Stimulated activated CD8-positive, alpha-beta memory T cell treated with anti-CD3 and anti-CD28 coated beads, Interleukin-4, amount 100 ng/mL, for 4 hours (primary cell): ENCODE data around the gene OGDHL.
"Not testable (repeated sequence)": the region's sequence is repeated elsewhere in the genome, so short reads cannot be mapped to it uniquely, and the experiment has no call there.

Source experiments
- DNase-seq, 2 donors: peaks; one replicate each; pipeline ENCODE4 v3.0.0-alpha.2; 2020; ENCODE audit warnings: low read depth in 2 of 2, low spot score in 1 of 2

OGDHL gene

DNA sequence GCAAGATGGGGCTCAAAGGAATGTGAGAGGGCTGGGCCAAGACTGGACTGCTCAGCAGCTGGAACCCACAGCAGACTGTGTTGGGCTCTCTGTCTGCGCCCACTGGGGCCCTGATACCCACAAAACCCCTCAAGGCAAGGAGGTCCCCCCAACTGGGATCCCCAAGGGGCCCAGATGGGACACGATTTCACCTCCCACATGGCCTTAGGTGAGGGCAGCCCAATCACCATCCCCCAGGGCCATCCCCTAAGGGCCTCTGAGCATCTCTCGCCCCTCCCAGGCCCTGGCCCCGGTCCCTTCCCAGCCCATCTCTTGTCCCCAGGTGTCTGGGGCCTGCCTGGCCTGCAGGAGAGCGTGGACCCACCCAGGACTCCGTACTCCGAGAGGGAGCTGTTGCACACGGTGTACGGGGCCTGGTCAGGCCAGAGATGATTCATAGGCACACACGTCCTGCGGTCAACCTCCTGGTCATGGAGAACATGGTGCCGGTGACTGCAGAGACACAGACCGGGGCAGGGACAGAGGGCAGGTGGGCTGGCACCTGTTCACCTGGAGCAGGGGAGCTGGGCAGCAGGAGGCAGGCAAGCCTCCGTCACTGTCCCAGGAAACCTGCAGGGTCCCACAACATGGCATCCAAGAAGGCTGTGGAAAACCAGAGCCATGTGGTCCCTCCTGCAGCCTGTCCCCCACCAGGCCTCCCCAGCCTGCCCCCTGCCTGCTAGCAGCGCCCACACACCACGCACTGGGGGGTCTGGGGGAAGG lies 21.6 kb downstream of the OGDHL start:
- no peak for DNase-seq

GRCh38 chr10:49739426-49739825 lies 22.7 kb downstream of the OGDHL start:
- no peak for DNase-seq

- no peak for DNase-seq
Observed at GRCh38 chr10:49738616-49739360, 23.3 kb downstream of the OGDHL start.

GRCh38 chr10:49737474-49738201 lies 24.5 kb downstream of the OGDHL start:
- DNase-seq, result no peak

DNA sequence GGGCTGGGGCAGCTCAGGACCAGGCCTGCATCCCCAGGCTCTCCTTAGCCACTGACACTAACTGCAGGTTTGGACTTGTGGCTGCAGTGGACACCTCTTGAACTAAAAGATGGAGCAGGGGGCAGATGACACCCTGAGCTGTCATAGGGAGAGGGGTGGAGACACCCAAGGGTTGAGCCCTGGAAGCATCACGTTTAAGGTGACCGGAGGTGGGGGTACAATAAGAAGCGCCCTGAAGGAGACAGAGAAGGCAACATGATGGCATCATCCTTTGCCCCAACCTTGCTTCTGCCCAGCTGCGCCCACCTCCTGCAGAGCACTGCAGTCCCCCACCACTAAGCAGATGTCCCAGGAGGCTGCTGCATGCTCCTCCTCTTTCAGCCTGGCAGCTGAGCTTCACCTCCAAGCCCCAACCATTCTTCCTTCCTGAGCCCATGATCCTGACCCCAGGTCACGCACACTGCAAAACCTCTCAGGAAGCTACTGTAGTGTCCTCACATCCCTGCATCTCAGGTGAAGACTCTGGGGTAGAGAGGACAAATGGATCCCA lies 25.5 kb downstream of the OGDHL start:
- DNase-seq, result no peak

DNA sequence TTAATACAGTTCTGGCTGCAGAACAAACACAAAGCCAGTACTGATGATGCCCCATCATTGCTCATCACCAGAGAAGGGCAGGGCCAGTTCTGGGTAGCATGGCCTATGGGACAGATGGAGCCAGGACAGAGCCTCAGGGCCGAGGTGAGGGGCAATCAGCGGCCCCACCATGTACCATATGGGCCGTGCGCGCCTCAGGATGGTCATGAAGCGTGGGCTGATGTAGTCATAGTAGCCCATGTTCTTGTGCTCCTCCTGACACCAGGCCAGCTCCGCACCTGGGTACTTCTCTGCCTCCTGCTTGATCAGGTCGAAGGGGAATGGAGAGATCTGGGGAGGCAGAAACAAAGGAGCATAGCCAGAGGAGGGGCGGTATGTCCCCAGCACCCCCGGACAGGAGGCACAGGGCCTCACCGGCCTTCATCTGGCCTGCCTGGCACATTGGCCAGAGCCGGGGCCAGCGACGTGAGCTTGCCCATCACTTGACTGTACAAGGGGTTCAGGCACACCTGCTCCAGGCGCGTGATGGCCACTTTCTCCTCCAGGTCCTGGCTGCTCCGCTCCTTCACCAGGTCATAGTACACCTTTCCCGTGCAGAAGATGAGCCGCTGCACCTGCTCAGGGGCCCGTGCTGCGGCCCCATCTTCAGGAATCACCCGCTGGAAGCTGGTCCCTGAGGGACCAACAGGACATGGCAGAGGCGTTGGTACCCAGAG lies 26.1 kb downstream of the OGDHL start:
- DNase-seq, result no peak

GRCh38 chr10:49735161-49735560 lies 27.0 kb downstream of the OGDHL start:
- no peak for DNase-seq

- DNase-seq, result no peak
Observed at GRCh38 chr10:49734676-49735075, 27.4 kb downstream of the OGDHL start.

GRCh38 chr10:49733866-49734265 lies 28.3 kb downstream of the OGDHL start:
- no peak for DNase-seq

DNA sequence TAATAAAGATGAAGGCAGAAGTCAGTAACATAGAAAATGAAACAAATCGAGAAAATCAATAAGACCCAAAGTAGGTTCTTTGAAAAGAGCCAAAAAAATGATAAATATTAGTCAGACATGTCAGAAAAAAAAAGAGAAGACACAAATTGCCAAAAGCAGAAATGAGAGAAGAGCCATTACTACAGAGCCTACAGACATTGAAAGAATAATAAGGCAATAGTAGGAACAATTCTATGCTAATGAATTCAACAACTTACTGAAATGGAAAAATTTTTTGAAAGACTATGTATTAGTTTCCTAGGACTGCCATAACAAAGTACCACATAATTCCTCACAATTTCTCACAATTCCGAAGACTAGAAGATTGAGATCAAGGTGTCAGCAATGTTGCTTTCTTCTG lies 35.5 kb downstream of the OGDHL start:
- DNase-seq, result no peak

GRCh38 chr10:49715157-49715556 lies 47.0 kb downstream of the OGDHL start:
- not testable (repeated sequence) for DNase-seq

GRCh38 chr10:49713266-49713665 lies 48.9 kb downstream of the OGDHL start:
- DNase-seq, result no peak

DNA sequence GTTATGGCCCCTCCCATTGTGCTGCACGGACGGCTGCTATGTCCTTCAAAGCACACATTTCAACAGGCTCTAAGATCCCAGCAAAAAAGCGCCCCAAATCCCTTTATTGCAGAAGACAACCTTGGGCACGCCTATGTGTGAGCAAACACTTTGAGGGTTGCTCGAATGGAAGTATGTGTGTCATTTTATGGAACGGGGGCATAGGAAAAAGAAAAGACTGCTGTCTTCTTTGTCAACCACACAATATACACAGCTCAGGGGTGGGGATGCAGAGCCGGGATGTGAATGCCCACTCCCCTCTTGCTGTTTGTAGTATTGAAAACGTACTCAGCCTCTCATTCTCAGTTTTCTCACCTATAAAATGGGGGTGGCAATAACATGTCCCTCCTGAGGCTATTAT lies 50.6 kb downstream of the OGDHL start:
- no peak for DNase-seq

DNA sequence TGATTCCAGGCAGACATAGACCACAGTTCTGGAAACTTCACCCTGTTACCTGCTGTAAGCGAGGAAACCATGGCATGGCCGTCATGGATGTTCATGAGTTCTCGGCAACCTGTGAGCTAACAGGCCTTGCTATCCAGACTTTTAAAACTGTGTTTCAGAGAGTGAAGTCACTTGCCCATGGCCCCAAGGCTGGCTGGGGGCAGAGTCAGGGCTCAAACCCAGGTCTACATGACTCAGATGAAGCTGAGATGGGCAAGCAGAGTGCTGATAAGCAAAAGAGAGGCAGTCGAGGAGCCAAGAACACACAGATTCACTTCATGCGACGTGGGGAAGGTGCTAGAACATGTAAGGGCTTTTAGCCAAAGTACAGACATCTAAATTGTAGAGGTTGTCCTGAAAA lies 51.2 kb downstream of the OGDHL start:
- DNase-seq, result no peak

DNA sequence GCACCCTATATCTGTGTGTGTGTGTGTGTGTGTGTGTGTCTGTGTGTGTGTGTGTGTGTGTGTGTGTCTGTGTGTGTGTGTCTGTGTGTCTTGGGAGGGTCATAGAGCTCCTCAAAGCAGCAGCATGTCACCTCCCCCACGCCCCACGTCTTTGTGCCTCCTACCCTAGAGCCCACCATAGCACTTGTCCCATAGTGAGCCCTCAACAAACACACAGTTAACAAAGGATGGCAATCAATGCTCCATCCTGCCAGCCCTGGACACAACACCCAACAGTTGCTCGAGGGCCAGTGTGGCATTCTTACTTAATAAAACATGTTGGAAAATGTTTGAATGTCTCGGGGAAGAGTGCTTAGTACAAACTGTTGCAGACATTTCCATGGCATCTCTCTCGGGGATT lies 52.2 kb downstream of the OGDHL start:
- DNase-seq, result no peak

DNA sequence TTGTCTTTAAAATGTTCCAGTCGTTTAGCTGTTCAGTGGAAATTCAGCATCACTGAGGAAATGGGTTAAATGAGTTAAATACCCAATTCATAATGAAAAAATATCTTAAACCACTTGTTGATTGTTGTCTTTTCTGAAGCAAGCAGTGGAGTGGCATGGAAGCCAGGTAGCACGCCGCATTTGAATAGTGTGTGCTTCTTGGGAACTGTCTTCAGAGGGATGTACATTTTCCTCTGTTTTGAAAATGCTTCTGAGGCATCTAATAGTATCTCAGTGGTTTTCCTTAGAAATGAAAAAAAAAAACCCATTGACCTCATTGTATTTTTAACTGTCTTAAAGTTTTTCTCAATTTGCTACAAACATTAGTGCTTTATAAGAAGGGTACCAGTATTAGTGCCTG lies 54.5 kb downstream of the OGDHL start:
- no peak for DNase-seq

GRCh38 chr10:49700997-49701396 lies 61.1 kb downstream of the OGDHL start:
- no peak for DNase-seq

DNA sequence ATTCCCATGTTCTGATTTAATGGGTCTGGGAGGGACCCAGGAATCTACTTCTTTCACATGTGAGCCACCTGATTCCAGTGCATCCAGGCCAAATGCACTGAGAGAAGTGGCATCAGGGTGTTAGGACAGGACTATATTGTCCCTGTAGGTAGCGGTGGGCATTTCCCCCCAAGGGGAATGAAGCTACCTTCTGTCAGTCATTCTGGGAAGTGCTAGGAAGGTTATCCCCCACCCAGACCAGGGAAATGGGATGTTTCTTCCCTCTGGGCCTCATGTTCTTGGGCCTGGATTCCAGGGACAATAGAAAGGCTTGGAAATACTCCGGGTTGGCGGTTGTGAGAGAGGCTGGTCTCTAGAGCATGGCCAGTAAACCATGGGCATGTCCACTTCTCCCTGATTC lies 61.9 kb downstream of the OGDHL start:
- no peak for DNase-seq

DNA sequence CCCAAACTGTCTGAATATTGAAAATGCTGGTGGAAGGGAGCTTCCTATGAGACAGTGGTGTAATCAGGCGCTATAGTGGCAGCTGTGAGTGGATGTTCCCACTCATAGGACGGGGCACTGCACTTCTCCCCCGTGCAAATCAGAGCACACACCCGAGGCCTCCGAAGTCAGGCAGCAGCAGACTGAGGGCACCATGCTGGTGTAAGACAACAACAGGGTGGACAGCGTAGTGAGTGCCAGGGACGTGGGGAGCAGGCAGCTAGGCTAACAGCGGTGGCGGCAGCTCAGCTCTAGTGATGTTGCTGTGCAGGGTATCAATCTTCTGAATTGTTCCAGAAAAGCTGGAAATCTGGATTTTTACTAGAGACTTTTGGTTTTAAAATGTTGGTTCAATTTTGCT lies 63.4 kb downstream of the OGDHL start:
- DNase-seq, result no peak

DNA sequence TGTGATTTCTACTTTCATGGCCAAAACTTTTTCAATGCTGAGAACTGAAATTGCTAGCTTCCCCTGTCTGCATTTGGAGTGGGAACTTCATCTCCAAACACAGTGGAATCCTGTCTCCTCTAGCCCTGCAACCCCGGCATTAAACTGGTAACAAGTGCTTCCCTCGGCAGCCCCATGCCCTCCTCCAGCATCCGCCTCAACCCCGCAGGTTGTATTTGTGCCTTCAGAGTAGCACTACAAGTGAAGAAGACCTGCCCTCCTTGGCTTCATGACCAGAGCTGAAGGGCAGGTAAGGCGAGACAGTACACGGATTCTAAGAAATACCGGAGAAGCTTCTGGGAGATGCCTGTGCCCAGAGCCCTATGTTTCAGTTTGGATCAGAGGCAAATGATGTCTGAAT lies 65.8 kb downstream of the OGDHL start:
- DNase-seq, result no peak

- no peak for DNase-seq
Observed at GRCh38 chr10:49694466-49694865, 67.7 kb downstream of the OGDHL start.
